ENCODE results near the gene OLIG3.

OLIG3 gene

DNA sequence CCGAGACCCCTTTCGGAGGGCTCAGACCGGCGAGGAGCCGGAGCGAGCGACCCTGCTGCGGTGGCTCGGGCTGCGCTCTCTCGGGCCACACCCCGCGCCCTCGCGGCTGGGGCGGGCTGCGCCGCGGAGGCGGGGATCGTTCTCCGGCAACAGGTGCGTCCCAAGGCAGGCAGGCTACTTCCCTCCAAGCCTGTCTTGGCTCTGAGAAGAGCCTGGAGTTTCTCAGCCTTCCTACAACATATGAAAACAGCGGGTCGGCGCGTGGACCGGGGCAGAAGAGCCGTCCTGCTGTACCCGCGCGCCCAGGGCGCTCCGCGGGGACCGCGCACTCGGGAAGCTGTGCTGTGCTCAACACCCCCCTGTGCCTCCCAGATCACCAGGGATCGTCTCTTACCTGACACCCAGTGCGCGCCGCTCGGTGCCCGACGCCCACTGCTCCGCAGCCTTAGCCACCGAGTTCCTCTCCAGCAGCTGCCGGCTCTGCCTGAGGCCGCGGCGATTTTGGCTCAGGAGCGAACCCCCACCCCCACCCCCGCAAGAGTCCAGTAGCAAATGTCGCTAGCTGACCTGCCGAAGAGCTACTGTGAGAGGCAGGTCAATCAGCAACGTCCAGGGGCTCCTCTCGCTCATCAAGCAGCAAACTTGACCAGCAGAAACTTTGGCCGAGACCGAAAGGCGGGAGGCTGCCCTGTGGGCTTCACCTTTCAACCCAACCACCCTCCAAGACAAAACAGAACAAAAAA is 3.7 kb upstream of the OLIG3 start:
- TF ChIP-seq, protein P1, sequence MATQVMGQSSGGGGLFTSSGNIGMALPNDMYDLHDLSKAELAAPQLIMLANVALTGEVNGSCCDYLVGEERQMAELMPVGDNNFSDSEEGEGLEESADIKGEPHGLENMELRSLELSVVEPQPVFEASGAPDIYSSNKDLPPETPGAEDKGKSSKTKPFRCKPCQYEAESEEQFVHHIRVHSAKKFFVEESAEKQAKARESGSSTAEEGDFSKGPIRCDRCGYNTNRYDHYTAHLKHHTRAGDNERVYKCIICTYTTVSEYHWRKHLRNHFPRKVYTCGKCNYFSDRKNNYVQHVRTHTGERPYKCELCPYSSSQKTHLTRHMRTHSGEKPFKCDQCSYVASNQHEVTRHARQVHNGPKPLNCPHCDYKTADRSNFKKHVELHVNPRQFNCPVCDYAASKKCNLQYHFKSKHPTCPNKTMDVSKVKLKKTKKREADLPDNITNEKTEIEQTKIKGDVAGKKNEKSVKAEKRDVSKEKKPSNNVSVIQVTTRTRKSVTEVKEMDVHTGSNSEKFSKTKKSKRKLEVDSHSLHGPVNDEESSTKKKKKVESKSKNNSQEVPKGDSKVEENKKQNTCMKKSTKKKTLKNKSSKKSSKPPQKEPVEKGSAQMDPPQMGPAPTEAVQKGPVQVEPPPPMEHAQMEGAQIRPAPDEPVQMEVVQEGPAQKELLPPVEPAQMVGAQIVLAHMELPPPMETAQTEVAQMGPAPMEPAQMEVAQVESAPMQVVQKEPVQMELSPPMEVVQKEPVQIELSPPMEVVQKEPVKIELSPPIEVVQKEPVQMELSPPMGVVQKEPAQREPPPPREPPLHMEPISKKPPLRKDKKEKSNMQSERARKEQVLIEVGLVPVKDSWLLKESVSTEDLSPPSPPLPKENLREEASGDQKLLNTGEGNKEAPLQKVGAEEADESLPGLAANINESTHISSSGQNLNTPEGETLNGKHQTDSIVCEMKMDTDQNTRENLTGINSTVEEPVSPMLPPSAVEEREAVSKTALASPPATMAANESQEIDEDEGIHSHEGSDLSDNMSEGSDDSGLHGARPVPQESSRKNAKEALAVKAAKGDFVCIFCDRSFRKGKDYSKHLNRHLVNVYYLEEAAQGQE (IDR thresholded peaks at IDR 0.05; ENCODE audit: insufficient read depth in 1 of 2, low read depth in 2 of 2, low read length in 2 of 2) = no peak
- TF ChIP-seq POLR2AphosphoS5 (IDR thresholded peaks at IDR 0.05; ENCODE audit: low read depth, low read length) = no peak
- no peak for TF ChIP-seq TAF1 (IDR thresholded peaks at IDR 0.05; ENCODE audit: borderline replicate concordance, insufficient read depth, low read length)
- no peak for TF ChIP-seq SIN3A (IDR thresholded peaks at IDR 0.05; ENCODE audit: borderline replicate concordance, insufficient read depth, low read length)
- TF ChIP-seq FOXP2 (optimal IDR thresholded peaks at IDR 0.05; ENCODE audit: borderline replicate concordance, extremely low read depth, extremely low read length, insufficient read depth) = no peak

DNA sequence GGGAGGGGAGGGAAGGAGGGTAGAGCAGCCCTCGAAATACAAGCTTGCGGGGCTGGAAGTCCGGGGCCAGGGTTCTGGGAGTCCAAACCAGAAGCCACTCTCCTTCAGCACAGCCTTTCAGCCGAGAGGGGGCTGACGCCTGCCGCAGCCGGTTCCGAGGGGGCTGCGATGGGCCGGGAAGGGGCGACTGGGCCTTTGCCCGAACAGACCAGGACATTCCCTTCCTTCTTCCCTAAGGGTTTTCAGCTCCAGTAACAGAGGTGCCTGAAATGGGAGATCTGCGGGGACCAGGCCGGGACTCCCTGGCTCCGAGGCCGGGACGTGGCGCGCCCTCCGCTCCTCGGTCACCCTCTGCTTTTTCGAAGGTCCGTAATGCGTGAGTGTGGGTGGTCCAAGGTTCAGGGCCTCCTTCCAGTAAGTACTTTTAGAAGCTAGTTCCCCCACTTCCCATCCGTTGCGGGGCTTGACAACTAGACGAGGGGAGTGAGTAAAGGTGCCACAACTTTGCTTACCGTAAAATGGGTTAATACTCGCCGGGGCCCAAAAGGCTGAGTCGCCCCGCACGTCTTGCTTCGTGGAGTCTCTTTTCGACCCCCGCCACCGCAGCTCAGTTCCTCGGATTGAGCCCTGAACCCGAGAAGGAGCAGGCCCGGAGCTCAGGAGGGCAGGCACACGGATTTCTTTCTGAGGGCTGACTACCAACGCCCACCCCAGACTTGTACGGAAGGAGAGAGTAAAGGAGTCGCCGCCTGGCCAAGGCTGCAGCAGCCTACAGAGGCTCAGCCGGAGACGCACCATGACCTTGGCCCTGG is 2.9 kb upstream of the OLIG3 start:
- no peak for TF ChIP-seq SIN3A (IDR thresholded peaks at IDR 0.05; ENCODE audit: borderline replicate concordance, insufficient read depth, low read length)

DNA sequence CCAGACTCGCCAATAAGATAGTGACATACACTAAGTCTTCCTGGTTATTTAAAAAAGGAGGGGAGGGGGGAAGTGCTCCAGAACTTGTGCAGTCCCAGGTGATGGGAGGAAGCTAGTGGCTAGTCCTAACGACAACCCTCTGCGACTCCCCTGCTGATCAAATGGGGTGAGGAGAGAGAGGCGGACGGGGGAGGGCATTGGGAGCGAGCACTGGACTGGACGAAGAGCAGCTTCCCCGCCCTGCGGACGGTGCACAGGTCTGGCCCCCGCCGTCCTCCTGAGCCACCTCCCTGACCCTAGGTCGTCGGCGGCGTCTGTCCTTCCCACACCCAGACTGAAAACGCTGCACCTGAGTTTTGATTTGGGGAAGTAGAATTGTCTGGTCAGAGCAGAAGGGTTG is 2.2 kb upstream of the OLIG3 start:
- TF ChIP-seq TAF1 (IDR thresholded peaks at IDR 0.05; ENCODE audit: borderline replicate concordance, insufficient read depth, low read length) (no peak), POLR2AphosphoS5 (IDR thresholded peaks at IDR 0.05; ENCODE audit: low read depth, low read length) (no peak), SIN3A (IDR thresholded peaks at IDR 0.05; ENCODE audit: borderline replicate concordance, insufficient read depth, low read length) (no peak), FOXP2 (optimal IDR thresholded peaks at IDR 0.05; ENCODE audit: borderline replicate concordance, extremely low read depth, extremely low read length, insufficient read depth) (no peak)
- TF ChIP-seq, protein P1 (IDR thresholded peaks at IDR 0.05; ENCODE audit: insufficient read depth in 1 of 2, low read depth in 2 of 2, low read length in 2 of 2) = no peak

DNA sequence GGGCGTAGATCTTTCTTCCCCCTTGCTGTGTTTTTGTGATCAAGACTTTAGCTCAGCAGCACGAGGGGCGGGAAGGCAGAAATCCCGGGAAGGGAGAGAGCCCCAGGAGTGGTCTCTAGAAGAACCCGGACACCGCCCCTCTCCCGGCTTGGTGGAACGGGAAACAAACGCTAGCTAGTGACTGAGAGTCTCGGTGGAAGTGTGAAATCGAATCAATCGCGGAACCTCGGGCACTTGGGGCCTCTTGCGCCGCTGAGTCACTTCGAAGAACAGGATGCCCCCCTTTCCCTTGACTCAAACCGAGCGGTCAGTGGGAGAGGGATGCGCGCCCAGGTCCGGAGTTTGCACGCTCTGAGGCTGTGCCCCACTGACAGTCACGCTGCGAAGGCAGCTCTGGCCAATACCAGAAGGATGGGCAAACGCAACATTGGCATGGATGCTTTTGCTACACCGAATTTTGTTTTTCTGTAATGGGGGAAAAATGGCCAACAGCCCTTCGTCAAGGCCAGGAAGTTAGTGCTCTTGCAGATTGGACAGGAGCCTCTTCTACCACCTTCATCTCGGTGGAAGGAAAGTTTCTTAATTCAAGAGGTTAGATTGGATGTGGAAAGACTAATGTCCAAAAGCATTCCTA is 1.6 kb upstream of the OLIG3 start:
- TF ChIP-seq POLR2AphosphoS5 (IDR thresholded peaks at IDR 0.05; ENCODE audit: low read depth, low read length) (no peak), TAF1 (IDR thresholded peaks at IDR 0.05; ENCODE audit: borderline replicate concordance, insufficient read depth, low read length) (no peak), SIN3A (IDR thresholded peaks at IDR 0.05; ENCODE audit: borderline replicate concordance, insufficient read depth, low read length) (no peak), FOXP2 (optimal IDR thresholded peaks at IDR 0.05; ENCODE audit: borderline replicate concordance, extremely low read depth, extremely low read length, insufficient read depth) (no peak)
- TF ChIP-seq, protein P1 (IDR thresholded peaks at IDR 0.05; ENCODE audit: insufficient read depth in 1 of 2, low read depth in 2 of 2, low read length in 2 of 2) = no peak

DNA sequence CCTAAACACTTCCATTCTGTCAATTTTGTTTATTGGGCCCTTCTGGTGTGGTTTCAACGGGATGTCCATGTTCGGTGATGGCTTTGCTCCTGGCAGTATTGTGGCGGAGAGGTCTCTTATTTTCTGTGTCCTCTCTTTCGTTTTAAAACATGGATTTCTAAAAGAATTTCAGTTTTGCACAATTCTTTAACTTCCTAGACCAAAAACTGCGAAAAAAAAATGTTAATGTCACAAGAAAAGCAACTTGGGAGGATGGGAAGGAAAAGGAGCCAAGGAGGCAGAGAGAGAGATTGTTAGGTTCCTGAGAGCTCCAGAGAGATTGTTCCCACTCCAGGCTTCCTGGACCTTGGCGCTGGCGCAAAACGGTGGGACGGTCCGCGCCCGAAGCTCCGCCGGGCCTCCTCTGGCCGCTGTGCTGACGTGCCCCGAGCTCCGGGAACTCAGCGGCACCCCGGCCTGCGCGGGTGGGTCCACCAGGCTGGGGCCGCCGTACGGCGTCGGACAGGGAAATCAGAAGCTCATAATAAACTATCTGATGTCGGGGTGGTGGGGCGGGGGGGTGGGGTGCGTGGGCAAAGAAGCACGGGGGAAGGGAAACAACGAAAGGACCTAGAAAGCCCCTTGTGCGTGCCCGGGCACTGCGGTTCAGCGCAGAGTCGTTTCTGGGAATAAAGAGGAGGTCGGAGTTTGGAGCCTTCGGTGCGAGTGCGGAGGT is 951 bp upstream of the OLIG3 start:
- no peak for TF ChIP-seq SIN3A (IDR thresholded peaks at IDR 0.05; ENCODE audit: borderline replicate concordance, insufficient read depth, low read length)
- TF ChIP-seq TAF1 (IDR thresholded peaks at IDR 0.05; ENCODE audit: borderline replicate concordance, insufficient read depth, low read length) = no peak
- TF ChIP-seq FOXP2 (optimal IDR thresholded peaks at IDR 0.05; ENCODE audit: borderline replicate concordance, extremely low read depth, extremely low read length, insufficient read depth) = no peak

Measured in PFSK-1 (cell line).